Urothelium cell line (cell line): ENCODE data around the gene RAPGEF6.

Experiments used
- DNase-seq: peaks from one replicate; pipeline ENCODE4 v3.0.0; 2011; ENCODE audit warnings: low spot score, mixed read lengths
- FAIRE-seq: peaks from 2 replicates; lab custom pipeline; 2011; peaks lifted over from hg19 to GRCh38; lab: Jason Lieb, UNC

Gene RAPGEF6

GRCh38 chr5:131545845-131546244 is 89.2 kb downstream of the RAPGEF6 start:
- FAIRE-seq, result no peak
- DNase-seq, result no peak

DNA sequence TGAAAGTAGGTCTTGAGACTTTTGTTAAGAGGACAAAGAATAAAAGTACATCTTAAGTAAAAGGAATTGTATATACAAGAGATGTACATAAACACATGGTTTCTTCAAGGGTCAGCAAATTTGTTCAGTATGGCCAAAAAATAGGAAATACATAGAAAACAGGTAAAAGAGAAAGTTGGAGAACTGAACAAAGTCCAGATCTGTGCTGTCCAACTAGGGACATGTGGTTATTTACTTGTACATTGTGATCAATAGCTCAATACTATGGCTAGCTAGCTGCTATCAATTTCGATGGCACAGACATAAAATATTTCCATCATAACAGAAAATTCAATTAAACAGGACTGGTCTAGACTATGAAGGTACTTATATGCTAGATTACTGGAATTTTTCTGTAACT is 92.3 kb downstream of the RAPGEF6 start:
- FAIRE-seq (no peak), DNase-seq (no peak)

DNA sequence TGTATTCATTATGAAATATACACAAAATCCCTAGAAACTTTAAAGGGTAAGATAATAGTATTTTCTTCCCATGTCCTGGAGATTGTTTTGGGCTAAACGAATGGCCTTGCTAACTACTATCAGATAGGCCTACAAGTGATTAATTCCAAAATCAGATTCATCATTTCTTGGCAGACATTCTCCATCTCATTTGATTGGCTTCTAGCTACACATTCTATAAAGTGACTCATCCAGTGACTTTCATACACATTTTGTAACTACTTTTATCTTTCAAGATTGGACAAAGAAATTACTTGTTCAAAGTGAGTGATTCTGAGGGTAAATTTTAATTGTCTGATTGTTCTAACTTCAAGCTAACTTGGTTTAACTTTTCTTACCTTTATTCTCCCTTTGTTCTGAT is 93.3 kb downstream of the RAPGEF6 start:
- FAIRE-seq, result no peak
- no peak for DNase-seq

- FAIRE-seq (no peak), DNase-seq (no peak)
Measured at GRCh38 chr5:131541071-131541470, 94.0 kb downstream of the RAPGEF6 start.

- DNase-seq (no peak), FAIRE-seq (no peak)
Measured at GRCh38 chr5:131539251-131539650, 95.8 kb downstream of the RAPGEF6 start.

DNA sequence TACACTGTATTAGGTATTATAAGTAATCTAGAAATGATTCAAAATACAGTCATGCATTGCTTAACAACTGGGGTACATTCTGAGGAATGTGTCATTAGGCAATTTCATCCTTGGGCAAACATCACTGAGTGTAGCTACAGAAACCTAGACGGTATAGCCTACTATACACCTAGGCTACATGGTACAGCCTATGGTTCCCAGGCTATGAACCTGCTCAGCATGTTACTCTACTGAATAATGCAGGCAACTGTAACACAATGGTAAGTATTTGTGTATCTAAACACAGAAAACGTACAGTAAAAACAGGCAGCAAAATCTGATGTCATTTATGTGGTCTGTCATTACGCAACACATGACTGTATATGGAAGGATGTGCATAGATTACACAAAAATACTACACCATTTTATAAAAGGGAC is 96.8 kb downstream of the RAPGEF6 start:
- DNase-seq (no peak), FAIRE-seq (no peak)

DNA sequence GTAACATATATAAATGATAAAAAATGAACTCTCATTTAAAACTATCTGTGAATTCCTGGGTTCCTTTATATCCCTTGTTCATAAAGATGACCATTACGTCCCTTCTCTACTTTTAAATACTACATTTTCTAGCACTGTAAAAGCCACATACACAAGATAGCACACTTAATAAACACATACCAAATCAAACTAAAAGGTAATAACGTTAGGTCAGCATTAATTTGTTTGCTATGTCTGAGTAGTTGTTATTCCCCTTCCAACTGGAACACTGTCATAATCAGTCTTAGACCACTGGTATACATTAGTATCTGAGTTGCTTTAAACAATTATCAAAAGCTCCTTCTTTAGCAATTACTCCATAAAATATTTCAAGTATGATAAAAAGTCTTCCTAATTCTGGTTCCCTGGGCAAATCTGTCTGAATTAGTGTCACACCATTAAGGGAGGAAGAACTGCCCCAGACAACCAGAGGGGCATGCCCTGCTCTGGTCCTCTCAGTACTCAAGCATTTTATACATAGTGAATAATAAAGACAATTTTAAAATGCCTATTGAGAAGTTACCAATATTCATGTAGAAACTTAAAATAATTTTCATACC is 98.1 kb downstream of the RAPGEF6 start:
- FAIRE-seq, result no peak
- DNase-seq, result no peak

DNA sequence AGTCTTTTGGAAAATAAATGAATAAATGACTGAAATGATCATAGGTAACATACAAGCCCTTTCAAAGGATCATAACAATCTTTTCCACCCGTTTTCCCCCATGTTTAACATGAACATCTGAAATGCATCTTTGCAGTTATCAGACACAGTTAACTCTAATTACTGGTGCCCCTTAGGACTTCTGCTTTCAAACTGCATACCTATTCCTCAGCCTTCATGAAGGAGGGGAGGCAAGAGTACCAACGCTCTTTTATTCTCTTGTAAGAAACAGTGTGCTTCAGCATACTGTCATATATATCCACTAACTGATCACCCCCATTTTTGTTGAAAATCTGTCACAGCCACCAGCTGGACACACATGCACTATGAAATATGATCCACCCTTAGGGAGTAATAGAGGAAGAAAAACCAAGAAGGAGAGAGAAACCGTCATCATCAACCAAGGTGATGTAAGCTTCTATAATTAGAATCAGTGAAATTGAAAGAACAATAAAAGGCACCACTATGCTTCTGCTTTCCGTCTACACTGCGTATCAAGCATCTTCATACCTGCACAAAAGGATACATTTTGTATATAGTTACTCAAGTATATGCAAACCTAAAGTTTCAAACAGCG is 98.7 kb downstream of the RAPGEF6 start:
- FAIRE-seq (no peak), DNase-seq (peak; percentile 23)

GRCh38 chr5:131534974-131535373 is 100.1 kb downstream of the RAPGEF6 start:
- DNase-seq (no peak), FAIRE-seq (no peak)

GRCh38 chr5:131533836-131534235 is 101.2 kb downstream of the RAPGEF6 start:
- no peak for FAIRE-seq
- DNase-seq, result no peak

DNA sequence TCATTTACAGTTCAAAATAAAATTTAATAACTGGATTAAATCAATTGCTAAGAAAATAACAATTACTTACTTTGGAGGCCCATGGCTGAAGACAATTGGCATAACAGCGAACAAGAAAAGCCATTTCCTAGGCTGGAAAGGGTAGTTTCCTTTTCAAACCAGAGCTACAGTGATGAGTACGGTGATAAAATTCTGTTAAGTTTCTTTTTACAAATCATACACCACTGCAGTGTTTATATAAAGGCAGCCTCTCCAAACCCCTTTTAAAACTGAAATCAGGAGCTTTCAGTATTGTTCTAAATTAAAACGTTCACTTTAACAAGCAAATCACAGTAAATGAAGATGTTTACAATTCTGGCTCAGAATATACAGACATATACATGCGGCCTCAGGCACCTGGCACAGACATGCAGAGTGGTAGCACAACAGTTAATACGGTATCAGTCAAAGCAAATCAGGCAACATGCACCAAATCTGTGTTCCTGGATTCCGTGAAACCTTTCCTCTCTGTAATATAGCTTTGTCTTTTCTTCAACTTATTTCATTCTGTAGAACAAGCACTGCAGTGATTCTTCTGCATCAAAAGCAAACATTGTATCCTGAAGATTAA is 102.9 kb downstream of the RAPGEF6 start:
- no peak for FAIRE-seq
- DNase-seq, result no peak

- DNase-seq, result no peak
- FAIRE-seq, result no peak
Measured at GRCh38 chr5:131530706-131531331, 104.2 kb downstream of the RAPGEF6 start.

- FAIRE-seq (peak; percentile 55), DNase-seq (no peak)
Measured at GRCh38 chr5:131528682-131529081, 106.3 kb downstream of the RAPGEF6 start.

GRCh38 chr5:131525805-131526204 is 109.2 kb downstream of the RAPGEF6 start:
- FAIRE-seq (no peak), DNase-seq (no peak)

DNA sequence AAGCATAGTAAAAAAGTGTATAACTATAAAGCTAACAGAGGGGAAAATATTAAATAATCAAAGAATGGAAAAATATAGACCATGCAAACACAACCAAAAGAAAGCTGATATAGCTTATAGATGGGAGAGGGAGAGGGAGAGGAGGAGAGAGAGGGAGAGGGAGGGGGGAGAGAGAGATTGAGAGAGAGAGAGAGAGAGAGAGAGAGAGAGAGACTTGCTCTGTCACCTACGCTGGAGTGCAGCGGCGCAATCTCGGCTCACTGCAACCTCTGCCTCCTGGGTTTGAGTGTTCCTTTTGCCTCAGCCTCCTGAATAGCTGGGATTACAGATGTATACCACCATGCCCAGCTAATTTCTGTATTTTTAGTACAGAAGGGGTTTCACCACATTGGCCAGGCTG is 110.6 kb downstream of the RAPGEF6 start:
- no peak for DNase-seq
- FAIRE-seq, result no peak

- DNase-seq (no peak), FAIRE-seq (no peak)
Measured at GRCh38 chr5:131523500-131524185, 111.4 kb downstream of the RAPGEF6 start.

- no peak for DNase-seq
Measured at GRCh38 chr5:131521252-131521651, 113.8 kb downstream of the RAPGEF6 start.

GRCh38 chr5:131515348-131515747 is 119.7 kb downstream of the RAPGEF6 start:
- no peak for DNase-seq
- no peak for FAIRE-seq

More at GRCh38 chr5:131521252-131521651, 113.8 kb downstream of the RAPGEF6 start:
- FAIRE-seq, result no peak

DNA sequence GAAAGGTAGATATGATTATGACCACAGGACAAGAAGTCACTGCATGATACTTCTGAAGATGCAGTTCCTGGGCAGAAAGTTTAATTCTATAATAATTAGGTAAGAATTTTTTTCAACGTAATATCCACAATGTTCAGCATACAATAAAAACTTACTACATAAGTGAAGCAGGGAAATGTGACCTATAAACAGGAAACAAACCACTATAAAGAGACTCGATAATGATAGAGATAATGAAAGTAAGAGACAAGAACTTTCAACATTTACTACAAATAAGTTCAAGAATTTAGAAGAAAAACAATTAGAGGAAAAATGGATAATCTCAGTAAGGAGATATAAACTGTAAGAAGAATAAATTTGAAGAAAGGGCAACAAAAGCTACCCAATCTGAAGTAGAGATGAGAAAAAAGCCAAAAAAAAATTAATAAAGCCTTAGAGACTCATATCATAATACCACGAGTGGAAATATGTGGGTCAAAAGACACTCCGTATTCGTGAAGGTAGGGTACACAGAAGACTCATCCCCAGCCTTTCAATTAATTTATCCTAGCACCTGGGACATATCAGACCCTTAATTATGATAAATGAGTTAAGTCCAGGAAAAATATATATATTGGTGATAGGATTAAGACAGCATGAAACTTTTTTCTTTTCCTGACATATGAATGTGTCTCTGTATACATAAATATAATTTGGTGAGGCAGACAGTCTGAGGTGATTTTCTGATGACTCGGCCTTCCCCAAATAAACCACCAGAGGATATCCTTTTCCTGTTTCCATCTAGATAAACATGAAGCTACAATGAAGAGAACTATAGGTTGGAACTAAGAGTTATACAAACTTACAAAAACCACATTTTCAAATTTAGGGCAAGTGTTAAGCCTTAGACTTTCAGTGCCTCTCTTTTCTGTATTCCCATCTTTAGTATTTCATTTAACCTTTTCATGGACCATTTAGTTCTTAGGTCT is 120.4 kb downstream of the RAPGEF6 start:
- DNase-seq, result no peak
- FAIRE-seq, result no peak

DNA sequence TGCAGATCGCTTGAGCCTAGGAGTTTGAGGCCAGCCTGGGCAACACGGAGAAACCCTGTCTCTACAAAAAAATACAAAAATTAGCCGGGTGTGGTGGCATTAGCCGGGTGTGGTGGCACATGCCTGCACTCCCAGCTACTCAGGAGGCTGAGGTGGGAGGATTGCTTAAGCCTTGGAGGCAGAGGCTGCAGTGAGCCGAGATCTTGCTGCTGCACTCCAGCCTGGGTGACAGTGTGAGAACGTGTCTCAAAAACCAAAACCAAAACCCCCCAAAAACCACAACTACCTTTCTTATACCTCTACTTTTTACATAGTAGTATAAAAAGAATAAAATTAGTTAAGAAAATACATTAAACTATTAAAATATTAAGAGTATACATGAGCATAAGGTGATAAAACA is 121.2 kb downstream of the RAPGEF6 start:
- no peak for FAIRE-seq
- no peak for DNase-seq
